GM23338 (cell line): ENCODE measurements around the gene PGAP3. TPM values are rescaled to one million over a fixed set of nuclear protein-coding genes. Genes with fewer than 3 reads are reported as not detected.

Experiments used
- CREB1 ChIP-seq: fragments of 250-450 bp; sonication (Bioruptor Pico); IDR thresholded peaks from 2 replicates; pipeline ENCODE4 v1.5.0; 2020; ENCODE audit warnings: low read depth, mild to moderate bottlenecking, moderate library complexity
- EZH2 ChIP-seq: fragments of 200-600 bp; sonication (generic); IDR thresholded peaks from one replicate; pipeline ENCODE4 v1.8.0; 2017; ENCODE audit warnings: antibody characterized with exemption, mild to moderate bottlenecking, low read depth; ENCODE audit not compliant: unreplicated experiment
- POLR2AphosphoS5 ChIP-seq: IDR thresholded peaks from 2 replicates; pipeline ENCODE4 v1.6.1; 2016; ENCODE audit warnings: antibody characterized with exemption, low read depth
- REST ChIP-seq: IDR thresholded peaks from one replicate; pipeline ENCODE4 v1.6.1; 2018; ENCODE audit warnings: antibody characterized with exemption; ENCODE audit not compliant: unreplicated experiment
- ZNF114 ChIP-seq: fragments of 250-450 bp; sonication (Bioruptor Pico); IDR thresholded peaks from 2 replicates; pipeline ENCODE4 v1.5.0; 2020; ENCODE audit warnings: mild to moderate bottlenecking, moderate library complexity
- ZNF462 ChIP-seq: fragments of 250-450 bp; sonication (Bioruptor Pico); IDR thresholded peaks from 2 replicates; pipeline ENCODE4 v1.5.0; 2020; ENCODE audit warnings: mild to moderate bottlenecking, moderate library complexity
- polyA plus RNA-seq: library from polyadenylated mRNA; unstranded; fragments of >200 nt; fragmentation: Nextera tagmentation; extraction: Ambion mirVana; gene quantifications from 2 replicates; pipeline ENCODE4 v1.2.1, GENCODE V29; 2016
- total RNA-seq: library from RNA; depleted of rRNA; stranded (reverse); fragments of >200 nt; shearing (Covaris generic); gene quantifications from 2 replicates; pipeline ENCODE4 v1.2.3, GENCODE V29; 2014

PGAP3 gene
- total and polyA plus RNA-seq, 2 experiments from 2014 or later: 7.0 to 10.7 TPM

GRCh38 chr17:39626171-39627046 is 61.4 kb downstream of the PGAP3 start, which contains the start of gene PPP1R1B (continued):
- no peak for TF ChIP-seq ZNF462 (CRISPR knock-in tag)
- TF ChIP-seq REST: no peak
- TF ChIP-seq CREB1 (CRISPR knock-in tag): no peak
- TF ChIP-seq EZH2: no peak
- no peak for TF ChIP-seq POLR2AphosphoS5
- TF ChIP-seq ZNF114: no peak
